Measurements from ENCODE around the gene ZNF335. TPM values are rescaled to one million over a fixed set of nuclear protein-coding genes. Genes with fewer than 3 reads are reported as not detected.

The ZNF335 gene
- total RNA-seq, 1 donor from 2014 or later = 19.1 TPM

DNA sequence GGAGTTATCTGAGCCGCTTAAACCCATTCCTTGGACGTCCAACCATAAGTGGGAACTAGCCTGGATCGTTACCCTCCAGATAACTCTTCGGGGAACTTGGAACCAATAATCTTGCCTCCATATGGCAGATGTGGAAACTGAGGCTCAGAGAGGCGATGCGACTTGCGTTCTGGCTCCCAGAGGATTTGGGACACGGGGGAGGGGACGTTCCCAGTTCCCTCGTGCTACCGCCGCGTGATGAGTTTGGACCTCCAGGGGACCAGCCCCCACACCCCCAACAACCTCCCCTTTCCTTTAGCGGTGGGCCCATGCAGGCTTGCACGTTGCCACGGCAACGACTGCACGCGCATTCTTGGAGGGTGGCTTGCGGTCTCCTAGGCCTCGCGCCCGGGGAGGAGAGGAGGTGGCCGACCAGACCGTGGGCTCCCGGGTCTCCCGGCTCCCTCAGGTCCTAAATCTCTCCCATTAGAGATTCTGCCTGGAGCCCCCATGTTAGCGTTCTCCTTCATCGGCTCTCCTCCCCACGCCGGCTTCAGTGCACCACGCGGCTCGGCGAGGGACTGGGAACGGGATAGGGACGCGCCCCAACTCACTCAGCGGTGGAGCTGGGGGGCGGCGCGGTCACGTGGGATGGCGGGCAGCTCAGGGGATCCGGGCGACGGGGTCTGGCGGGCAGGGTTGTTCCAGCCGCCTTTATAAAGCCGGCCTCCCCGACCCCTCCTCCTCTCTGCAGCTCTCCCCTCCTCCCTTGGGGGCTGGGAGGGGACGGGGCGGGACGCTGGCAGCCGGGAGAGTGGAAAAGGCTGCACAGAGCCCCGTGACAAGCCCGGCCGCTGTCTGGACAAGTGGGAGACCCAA is 60.3 kb downstream of the ZNF335 start, which contains the start of gene PLTP:
PLTP (minus strand) TSS at position 670 of the 858 bp plus-strand sequence. CDS start 703 bp downstream, outside the sequence.
- Histone ChIP-seq H3K9me3 (no peaks in the 10 kb centered on the region), H3K27me3 (no peaks in the 10 kb centered on the region), H3K4me3 (peak within 1 kb of the TSS; percentile 58), H3K27ac (peak within 1 kb of the TSS; percentile 80), H3K36me3 (no peaks in the 10 kb centered on the region), H3K4me1 (peaks cover 25% of the 10 kb centered on the region)
- DNase-seq (peak; percentile 73), ATAC-seq (peak; percentile 12)
- TF ChIP-seq, protein P1, sequence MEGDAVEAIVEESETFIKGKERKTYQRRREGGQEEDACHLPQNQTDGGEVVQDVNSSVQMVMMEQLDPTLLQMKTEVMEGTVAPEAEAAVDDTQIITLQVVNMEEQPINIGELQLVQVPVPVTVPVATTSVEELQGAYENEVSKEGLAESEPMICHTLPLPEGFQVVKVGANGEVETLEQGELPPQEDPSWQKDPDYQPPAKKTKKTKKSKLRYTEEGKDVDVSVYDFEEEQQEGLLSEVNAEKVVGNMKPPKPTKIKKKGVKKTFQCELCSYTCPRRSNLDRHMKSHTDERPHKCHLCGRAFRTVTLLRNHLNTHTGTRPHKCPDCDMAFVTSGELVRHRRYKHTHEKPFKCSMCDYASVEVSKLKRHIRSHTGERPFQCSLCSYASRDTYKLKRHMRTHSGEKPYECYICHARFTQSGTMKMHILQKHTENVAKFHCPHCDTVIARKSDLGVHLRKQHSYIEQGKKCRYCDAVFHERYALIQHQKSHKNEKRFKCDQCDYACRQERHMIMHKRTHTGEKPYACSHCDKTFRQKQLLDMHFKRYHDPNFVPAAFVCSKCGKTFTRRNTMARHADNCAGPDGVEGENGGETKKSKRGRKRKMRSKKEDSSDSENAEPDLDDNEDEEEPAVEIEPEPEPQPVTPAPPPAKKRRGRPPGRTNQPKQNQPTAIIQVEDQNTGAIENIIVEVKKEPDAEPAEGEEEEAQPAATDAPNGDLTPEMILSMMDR (IDR thresholded peaks at IDR 0.05) = no peak
- intact Hi-C loops (cut with DNase I) = no loop called here

DNA sequence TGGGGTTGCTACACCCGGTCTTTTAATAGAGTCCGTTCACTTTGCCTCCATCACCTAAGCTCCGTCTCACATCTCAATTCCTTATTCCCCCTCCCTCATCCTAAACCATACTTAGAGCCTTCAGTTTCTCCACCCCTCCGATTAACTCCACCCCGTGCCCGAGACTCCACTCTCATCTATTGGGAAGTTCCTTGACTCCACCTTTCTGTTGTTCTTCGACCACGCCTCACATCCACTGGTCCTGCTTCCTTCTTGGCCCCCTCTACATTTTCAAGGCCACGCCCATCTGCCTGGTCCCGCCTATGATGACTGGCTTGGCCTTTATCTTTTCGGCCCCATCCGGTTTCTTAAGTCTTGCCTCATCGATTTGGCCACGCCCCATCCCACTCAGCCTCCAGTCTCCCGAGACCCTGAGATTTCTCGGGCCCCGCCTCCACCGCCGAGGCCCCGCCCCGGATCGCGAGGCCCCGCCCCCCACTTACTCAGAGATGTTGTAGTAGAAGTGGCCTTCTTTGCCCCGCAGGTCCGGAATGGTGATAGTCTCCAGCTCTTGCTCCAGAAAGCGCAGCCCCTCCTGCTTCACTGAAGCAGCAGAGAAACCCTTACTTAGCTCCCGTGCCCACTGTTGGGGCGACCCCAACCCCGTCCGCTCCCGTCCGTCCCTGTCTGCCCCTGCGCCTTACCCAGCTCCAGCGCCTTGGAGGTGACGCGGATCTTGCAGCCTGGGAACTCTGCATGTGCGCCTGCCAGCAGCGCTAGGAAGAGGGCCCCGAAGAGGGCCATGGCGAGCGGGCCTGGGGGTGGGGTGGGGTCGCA is 61.1 kb downstream of the ZNF335 start:
- Histone ChIP-seq H3K4me3 (peak overlapping the region; percentile 58), H3K27me3 (no peaks in the 10 kb centered on the region), H3K4me1 (peaks cover 25% of the 10 kb centered on the region), H3K27ac (peak overlapping the region; percentile 80), H3K9me3 (no peaks in the 10 kb centered on the region), H3K36me3 (no peaks in the 10 kb centered on the region)
- TF ChIP-seq, protein P1 (IDR thresholded peaks at IDR 0.05) = no peak
- ATAC-seq = peak; percentile 94
- peak; percentile 94 for DNase-seq
- intact Hi-C loops (cut with DNase I) = no loop called here

GRCh38 chr20:45909817-45910669 is 62.0 kb downstream of the ZNF335 start:
- ATAC-seq (peak; percentile 19), DNase-seq (no peak)
- H3K4me1 ChIP-seq = peaks cover 25% of the 10 kb centered on the region
- TF ChIP-seq, protein P1 (IDR thresholded peaks at IDR 0.05) = no peak
- H3K36me3 ChIP-seq = no peaks in the 10 kb centered on the region
- intact Hi-C loops (cut with DNase I) = no loop called here
- peak overlapping the region; percentile 58 for H3K4me3 ChIP-seq
- H3K27ac ChIP-seq = no peak overlapping the region
- H3K9me3 ChIP-seq = no peaks in the 10 kb centered on the region
- H3K27me3 ChIP-seq = no peaks in the 10 kb centered on the region

DNA sequence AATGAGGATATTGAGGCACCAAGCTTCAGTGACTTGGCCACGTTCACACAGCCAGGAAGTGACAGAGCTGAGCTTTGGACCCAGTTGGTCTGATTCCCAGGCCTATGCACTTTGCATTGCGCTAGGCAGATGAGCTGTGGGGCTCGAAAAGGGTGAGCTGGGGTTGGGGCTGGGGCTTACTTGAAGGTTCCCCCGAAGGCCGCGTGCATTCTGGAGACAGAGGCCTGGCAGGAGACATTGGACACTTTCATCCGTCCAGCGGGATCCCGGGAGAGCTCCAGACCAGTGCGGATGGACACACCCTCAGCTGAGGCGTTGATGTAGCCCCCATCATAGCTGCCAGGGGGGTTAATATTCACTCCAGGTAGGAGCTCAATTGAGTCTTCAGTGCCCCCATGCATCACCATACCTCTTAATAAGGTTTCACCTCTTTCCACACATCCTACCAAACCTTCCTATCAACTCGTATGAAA is 62.6 kb downstream of the ZNF335 start:
- Histone ChIP-seq H3K36me3 (no peaks in the 10 kb centered on the region), H3K9me3 (no peaks in the 10 kb centered on the region), H3K4me3 (no peak overlapping the region), H3K4me1 (peaks cover 19% of the 10 kb centered on the region), H3K27me3 (no peaks in the 10 kb centered on the region), H3K27ac (no peak overlapping the region)
- TF ChIP-seq, protein P1 (IDR thresholded peaks at IDR 0.05) = no peak
- ATAC-seq = no peak
- no peak for DNase-seq
- intact Hi-C loops (cut with DNase I) = no loop called here

DNA sequence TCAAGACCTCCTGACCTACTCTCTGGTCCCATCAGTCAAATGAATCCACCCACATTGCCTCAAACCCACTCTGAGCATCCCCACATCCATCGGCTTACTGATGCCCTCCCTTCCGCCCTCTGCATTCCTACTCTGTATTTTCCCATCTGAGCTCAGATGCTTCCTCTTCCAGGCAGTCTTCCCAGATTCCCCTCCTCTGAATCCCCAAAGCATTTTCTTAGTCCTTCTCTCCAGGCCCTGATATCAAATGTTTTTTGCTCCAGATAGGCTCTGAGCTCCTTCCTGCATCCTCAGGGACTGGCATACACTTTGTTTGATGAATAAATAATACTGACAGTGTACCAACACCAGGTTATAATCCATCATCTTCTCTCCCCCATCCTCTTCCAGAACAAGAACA is 63.9 kb downstream of the ZNF335 start:
- H3K9me3 ChIP-seq = no peaks in the 10 kb centered on the region
- DNase-seq (no peak), ATAC-seq (no peak)
- no peaks in the 10 kb centered on the region for H3K36me3 ChIP-seq
- TF ChIP-seq, protein P1 (IDR thresholded peaks at IDR 0.05) = no peak
- intact Hi-C loops (cut with DNase I) = no loop called here
- peaks cover 15% of the 10 kb centered on the region for H3K4me1 ChIP-seq
- no peaks in the 10 kb centered on the region for H3K27me3 ChIP-seq
- no peak overlapping the region for H3K27ac ChIP-seq
- no peak overlapping the region for H3K4me3 ChIP-seq

Measured in upper lobe of right lung (tissue), 1 donor.